ENCODE results near the gene AIFM3.
A peak's percentile ranks its signal among the peaks of the same experiment; 100 is the strongest.
"Not testable (repeated sequence)": the region's sequence is repeated elsewhere in the genome, so short reads cannot be mapped to it uniquely, and the experiment has no call there.

Gene AIFM3

GRCh38 chr22:21001601-21002325, 34.7 kb downstream of the AIFM3 start, which contains the start of gene THAP7:
THAP7 (minus strand) TSS chr22:21002118; CDS start chr22:21001911, 207 bp downstream.
- DNase-seq (ENCODE audit: low read depth in 2 of 2), result peak; percentile 92 to 93

GRCh38 chr22:21003782-21004181, 36.7 kb downstream of the AIFM3 start:
- DNase-seq (ENCODE audit: low read depth in 2 of 2), result no peak

- DNase-seq (ENCODE audit: low read depth in 2 of 2), result not testable (repeated sequence)
These were observed 42.2 kb downstream of the AIFM3 start for GRCh38 chr22:21009208-21009607.

GRCh38 chr22:21009638-21010425, 42.8 kb downstream of the AIFM3 start:
- DNase-seq (ENCODE audit: low read depth in 2 of 2), result no peak

- no peak for DNase-seq (ENCODE audit: low read depth in 2 of 2)
These were observed 43.5 kb downstream of the AIFM3 start for GRCh38 chr22:21010426-21011113.

GRCh38 chr22:21012446-21013407, 45.7 kb downstream of the AIFM3 start:
- no peak for DNase-seq (ENCODE audit: low read depth in 2 of 2)

GRCh38 chr22:21013657-21014201, 46.7 kb downstream of the AIFM3 start:
- no peak for DNase-seq (ENCODE audit: low read depth in 2 of 2)

- DNase-seq (ENCODE audit: low read depth in 2 of 2), result peak; percentile 46 to 52
These were observed 47.2 kb downstream of the AIFM3 start for GRCh38 chr22:21014202-21014725.

GRCh38 chr22:21014726-21015465, 47.8 kb downstream of the AIFM3 start, which contains the start of gene P2RX6:
P2RX6 (plus strand) TSS chr22:21015165; CDS start chr22:21015175, 10 bp downstream.
- no peak for DNase-seq (ENCODE audit: low read depth in 2 of 2)

GRCh38 chr22:21015466-21016006, 48.5 kb downstream of the AIFM3 start:
- no peak for DNase-seq (ENCODE audit: low read depth in 2 of 2)

- no peak for DNase-seq (ENCODE audit: low read depth in 2 of 2)
These were observed 49.8 kb downstream of the AIFM3 start for GRCh38 chr22:21016644-21017420.

- no peak for DNase-seq (ENCODE audit: low read depth in 2 of 2)
These were observed 51.3 kb downstream of the AIFM3 start for GRCh38 chr22:21018314-21018713.

GRCh38 chr22:21020802-21021429, 53.9 kb downstream of the AIFM3 start:
- DNase-seq (ENCODE audit: low read depth in 2 of 2), result no peak

GRCh38 chr22:21022507-21022906, 55.5 kb downstream of the AIFM3 start:
- DNase-seq (ENCODE audit: low read depth in 2 of 2), result no peak

- DNase-seq (ENCODE audit: low read depth in 2 of 2), result no peak
These were observed 56.0 kb downstream of the AIFM3 start for GRCh38 chr22:21022955-21023614.

- no peak for DNase-seq (ENCODE audit: low read depth in 2 of 2)
These were observed 58.2 kb downstream of the AIFM3 start for GRCh38 chr22:21025266-21025665.
